Stimulated activated CD4-positive, alpha-beta T cell treated with anti-CD3 and anti-CD28 coated beads, Interleukin-4, amount 100 ng/mL, for 24 hours (primary cell): ENCODE measurements around the gene NOTCH2NLA.
A peak's percentile ranks its signal among the peaks of the same experiment; 100 is the strongest.

Source experiments
- DNase-seq: peaks from one replicate; pipeline ENCODE4 v3.0.0-alpha.2; 2020

The NOTCH2NLA gene

DNA sequence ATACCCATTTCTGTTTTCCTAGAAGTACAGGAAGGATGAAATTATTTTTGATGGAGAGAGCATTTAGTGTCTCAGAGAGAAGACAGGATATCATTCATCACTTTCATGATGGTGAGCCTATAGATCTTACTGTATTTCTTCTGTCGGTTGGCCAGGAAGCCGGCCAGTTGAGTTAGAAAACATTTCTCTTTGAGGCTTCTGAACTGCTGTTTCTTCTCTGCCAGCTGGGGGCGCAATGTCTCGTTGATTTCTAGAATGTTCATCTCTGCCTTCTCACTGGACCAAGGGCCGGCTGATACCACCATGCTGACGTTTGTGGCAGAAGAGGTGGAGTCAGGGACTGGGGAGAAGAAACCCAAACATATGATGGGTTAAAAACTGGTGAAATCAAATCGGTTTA lies 84.4 kb downstream of the NOTCH2NLA start, which contains the start of gene NBPF10:
TSS of gene NBPF10 (minus strand) at position 340 of the 400 bp plus-strand sequence. CDS start at position 305, 35 bp downstream.
- peak; percentile 6 for DNase-seq
